Stromal cell of bone marrow (primary cell): ENCODE results near the gene SIK3.
"Not testable (repeated sequence)": the region's sequence is repeated elsewhere in the genome, so short reads cannot be mapped to it uniquely, and the experiment has no call there.

ENCODE experiments used
- DNase-seq: peaks from one replicate; pipeline ENCODE4 v3.0.0-alpha.2; 2012; ENCODE audit warnings: low read depth

The SIK3 gene

DNA sequence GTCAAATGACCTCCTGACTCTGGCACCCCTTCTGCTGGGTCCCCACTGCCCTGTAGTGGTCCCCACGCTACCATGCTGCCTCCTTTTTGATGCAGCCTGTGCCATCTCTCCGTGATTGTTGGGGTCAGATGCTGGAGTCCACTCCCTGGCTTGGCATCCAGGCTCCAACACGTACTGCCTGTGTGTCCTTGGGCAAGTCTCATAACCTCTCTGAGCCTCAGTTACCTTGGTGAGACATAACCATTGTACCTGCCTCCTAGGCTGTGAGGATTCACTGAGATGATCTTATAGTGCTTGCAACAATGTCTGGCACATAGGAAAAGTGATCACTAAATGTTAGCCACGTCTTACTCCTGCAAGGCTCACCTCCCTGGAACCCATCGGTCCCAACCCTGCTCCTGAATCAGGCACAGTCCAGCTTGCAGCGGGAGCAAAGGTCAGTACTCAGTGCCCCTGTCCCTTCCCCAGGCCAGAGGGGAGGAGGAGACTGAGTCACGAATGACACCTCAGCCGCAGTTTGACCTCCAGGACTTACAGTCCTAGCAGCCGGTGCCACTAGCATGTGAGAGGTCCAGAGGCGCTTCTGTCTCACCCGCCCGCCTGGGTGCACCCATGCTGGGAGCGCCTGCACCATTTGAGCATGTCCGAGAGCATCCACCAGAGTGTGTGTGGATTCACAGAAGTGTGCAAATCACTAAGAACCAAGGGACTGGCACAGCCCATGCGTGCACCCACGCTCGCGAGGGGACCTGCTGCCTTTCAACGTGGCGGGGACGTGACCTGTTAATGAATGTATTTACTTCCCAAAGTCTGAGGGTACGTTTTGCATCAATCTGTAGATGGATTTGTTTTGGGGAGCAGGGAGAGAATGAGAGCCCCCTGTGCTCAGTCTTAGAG lies 272.1 kb downstream of the SIK3 start:
- no peak for DNase-seq

GRCh38 chr11:116825434-116825833 lies 272.8 kb downstream of the SIK3 start:
- no peak for DNase-seq

DNA sequence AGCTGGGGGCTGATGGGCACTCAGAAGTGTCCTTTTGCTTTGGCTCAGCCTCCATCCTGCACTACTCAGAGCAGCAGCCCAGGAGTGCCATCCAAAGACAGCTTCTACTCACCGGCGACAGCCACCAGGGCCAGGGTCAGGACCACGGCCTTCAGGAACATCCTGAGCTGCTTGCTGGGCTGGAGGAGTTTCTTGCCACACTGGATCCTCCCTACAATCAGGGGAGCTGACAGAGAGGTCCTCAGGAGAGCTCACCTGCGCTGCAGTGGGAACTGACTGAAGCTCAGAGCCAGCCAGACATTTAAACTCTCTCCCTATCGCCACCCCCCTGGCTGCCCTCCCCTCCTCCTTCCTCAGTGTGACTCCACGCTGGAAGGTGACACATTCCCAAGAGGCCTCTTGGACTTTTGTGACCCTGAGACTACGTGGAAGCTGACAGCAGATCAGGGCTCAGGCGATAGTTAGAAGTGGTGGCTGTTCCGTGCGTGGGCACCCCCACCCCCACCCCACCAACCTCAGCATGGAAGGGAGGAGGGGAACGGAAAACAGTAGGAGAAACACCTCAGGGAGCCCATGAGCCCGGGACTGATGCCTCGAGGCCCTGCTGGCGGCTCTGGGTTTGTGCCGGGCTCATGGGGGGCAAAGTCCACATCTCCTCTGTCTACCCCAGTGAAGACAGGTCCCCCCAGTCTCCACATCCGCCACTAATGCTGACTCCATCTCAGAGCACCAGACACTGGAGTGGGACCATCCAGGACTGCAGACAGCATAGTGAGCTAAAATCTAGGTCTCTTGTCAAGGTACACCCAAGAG lies 275.0 kb downstream of the SIK3 start, which contains the start of gene APOA4:
TSS of gene APOA4 (minus strand) at position 274 of the 813 bp plus-strand sequence. CDS start at position 161, 113 bp downstream.
- DNase-seq, result no peak

DNA sequence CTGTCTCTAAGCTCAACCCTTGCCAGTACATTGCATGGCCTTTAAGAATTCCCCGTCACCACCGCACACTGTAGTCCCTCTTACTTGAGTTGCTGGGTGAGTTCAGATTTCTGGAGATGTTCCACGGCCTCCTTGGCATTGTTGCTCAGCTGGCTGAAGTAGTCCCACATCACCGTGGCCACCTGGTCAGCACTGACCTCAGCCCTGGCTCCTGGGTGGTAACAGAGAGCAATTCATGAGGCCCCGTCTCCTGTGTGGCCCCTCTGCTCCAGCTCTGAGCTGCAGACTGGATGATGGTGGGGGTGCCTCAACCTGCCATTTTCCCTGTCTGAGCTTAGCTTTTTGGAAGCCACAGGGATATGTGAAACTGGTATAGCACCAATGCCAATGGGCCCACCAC lies 275.7 kb downstream of the SIK3 start:
- DNase-seq, result no peak

GRCh38 chr11:116821050-116821918 lies 276.9 kb downstream of the SIK3 start:
- no peak for DNase-seq

- DNase-seq, result no peak
Observed at GRCh38 chr11:116819049-116819448, 279.2 kb downstream of the SIK3 start.

- no peak for DNase-seq
Observed at GRCh38 chr11:116814502-116814901, 283.7 kb downstream of the SIK3 start.

GRCh38 chr11:116813781-116814471 lies 284.3 kb downstream of the SIK3 start:
- no peak for DNase-seq

- DNase-seq, result no peak
Observed at GRCh38 chr11:116813170-116813569, 285.1 kb downstream of the SIK3 start.

- no peak for DNase-seq
Observed at GRCh38 chr11:116812109-116812508, 286.1 kb downstream of the SIK3 start.

- no peak for DNase-seq
Observed at GRCh38 chr11:116811194-116811593, 287.0 kb downstream of the SIK3 start.

DNA sequence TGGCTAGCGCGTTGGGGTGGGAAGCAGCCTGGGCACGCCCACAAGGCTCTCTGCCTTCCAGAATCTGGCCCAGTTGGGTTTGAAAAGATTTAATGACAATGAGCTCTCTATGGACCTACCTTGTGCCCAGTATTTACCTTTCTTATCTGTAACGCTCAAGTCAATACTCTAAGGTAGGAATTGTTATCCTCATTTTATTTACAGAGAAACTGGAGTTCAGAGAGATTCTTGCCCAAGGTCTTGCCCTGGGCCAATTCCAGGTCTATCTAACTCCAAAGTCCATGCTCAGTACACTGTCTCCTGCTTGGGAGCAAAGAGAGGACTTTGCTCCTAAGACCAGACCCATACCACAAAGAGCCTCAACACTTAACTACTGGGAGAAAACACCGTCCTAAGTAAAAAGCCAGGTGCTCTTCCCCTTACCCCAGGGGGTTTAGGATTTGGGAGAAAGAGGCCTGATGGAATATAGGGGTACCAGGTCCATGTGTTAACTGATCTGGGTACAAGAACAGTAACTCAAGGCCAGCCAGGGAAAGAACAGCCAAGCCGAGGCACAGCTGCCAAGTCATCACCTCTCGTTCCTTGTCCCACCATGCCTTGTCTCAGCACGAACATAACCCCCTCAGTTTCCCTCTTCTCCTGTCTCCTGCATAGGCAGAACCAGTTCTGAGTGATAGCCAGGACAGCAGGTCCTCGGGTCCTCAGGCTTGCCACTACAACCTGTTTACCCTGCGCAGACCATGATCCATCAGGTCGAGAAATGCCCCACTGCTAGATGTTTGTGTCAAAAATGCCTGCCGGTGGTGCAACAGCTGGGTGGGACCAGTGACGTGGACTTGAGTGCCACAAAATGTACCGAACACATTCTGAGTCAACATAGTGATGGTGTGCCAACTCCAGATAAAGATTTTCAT lies 289.7 kb downstream of the SIK3 start:
- DNase-seq, result no peak

DNA sequence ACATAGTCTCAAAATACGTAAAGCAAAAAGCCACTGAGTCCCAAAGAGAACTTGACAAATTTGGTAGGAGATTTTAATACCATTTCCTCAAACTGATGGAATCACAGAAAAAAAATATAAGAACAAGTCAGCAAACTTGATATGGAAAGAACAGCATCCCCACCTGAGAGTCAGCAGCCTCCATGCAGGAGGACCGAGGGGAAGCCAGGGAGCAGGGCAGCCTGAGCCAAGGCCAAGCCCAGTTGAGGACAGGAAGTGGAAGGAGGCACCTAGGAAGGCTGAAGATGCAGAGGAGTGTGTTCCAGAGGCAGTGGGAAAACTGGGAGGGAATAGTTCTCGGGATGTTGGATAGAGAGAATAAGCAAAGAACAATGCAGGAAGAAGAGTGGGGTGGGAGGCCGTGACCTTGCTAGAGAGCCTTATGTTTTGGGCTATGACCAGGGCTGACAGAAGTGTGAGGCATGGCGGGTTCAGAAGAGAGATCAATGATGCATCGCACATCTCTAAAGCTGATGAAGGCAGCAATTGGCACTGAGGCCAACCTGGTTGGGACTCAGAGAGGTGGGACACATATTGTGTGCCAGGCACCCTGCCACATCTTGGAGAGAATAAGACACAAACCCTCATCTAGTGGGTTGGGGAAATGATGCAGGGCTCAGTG lies 290.5 kb downstream of the SIK3 start:
- DNase-seq, result no peak

GRCh38 chr11:116804001-116804400 lies 294.2 kb downstream of the SIK3 start:
- no peak for DNase-seq

DNA sequence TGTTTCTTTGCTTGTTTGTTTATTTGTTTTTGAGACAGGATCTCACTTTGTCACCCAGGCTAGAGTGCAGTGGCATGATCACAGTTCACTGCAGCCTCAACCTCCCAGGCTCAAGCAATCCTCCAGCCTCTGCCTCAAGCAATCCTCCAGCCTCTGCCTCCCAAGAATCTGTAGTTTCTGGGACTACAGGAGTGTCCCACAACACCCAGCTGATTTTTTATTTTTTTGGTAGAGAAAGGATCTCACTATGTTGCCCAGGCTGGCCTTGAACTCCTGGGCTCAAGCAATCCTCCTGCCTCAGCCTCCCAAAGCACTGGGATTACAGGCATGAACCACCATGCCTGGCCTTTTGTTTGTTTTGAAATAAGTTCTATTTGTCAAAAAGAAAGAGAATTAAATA lies 296.6 kb downstream of the SIK3 start:
- not testable (repeated sequence) for DNase-seq

DNA sequence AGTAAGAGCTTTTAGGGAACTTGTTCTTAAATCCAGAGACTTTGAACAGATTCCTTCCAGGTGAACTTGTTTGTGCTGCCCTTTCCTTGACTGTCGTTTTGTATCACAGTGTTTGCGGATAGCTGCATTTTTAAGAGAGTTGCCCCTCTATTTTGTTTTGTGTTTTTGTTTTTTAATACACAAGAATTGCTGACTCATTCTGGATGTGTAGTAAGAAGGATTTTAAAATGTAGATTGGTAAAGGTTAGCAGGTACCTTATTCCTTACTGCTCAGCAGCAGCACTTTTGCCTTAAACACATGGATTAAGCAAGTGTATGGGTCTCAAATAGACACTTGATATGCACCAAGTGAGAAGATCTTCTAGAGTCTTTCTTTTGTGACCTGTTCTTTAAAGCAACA lies 297.6 kb downstream of the SIK3 start:
- no peak for DNase-seq

GRCh38 chr11:116798368-116798767 lies 299.9 kb downstream of the SIK3 start:
- no peak for DNase-seq

DNA sequence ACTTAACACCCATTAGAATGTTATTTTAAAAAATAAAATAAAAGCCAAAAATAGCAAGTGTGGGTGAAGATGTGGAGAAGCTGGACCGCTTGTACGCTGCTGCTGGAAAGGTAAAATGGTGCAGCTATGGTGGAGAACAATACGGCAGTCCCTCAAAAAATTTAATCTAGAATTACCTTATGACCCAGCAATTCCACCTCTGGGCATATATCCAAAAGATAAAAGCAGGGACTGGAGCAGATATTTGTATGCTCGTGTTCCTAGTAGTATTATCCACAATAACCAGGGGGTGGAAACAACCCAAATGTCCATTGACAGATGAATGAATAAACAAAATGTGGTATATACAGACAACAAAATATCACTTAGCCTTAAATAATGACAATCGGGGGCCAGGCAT lies 300.4 kb downstream of the SIK3 start:
- no peak for DNase-seq

- no peak for DNase-seq
Observed at GRCh38 chr11:116796548-116796947, 301.7 kb downstream of the SIK3 start.

GRCh38 chr11:116794851-116795250 lies 303.4 kb downstream of the SIK3 start:
- no peak for DNase-seq
